Urinary bladder (tissue), 4 donors: ENCODE results near the gene DCN. TPM values are rescaled to one million over a fixed set of nuclear protein-coding genes. Genes with fewer than 3 reads are reported as not detected.

Experiments used
- DNase-seq: peaks from one replicate; pipeline ENCODE4 v3.0.0-alpha.2; 2015; ENCODE audit errors: extremely low spot score
- H3K27ac ChIP-seq: one replicate; pipeline ENCODE4 v1.5.1; 2013; ENCODE audit warnings: low read depth, mild to moderate bottlenecking, moderate library complexity
- H3K36me3 ChIP-seq: one replicate; pipeline ENCODE4 v1.6.1; 2013; ENCODE audit warnings: mild to moderate bottlenecking, moderate library complexity; ENCODE audit not compliant: insufficient read depth
- H3K4me1 ChIP-seq: one replicate; pipeline ENCODE4 v1.6.1; 2013; ENCODE audit warnings: mild to moderate bottlenecking, moderate library complexity; ENCODE audit not compliant: insufficient read depth
- H3K4me3 ChIP-seq: one replicate; pipeline ENCODE4 v1.5.1; 2013; ENCODE audit warnings: low read depth, low read length
- WGBS: extraction: QIAGEN DNeasy Blood & Tissue Kit; methylation state at CpG from one replicate; pipeline ENCODE4 v1.1.7; 2013; 5-methylcytosine and 5-hydroxymethylcytosine counted together
- polyA plus RNA-seq: library from polyadenylated mRNA; stranded (reverse); fragments of 200-250 nt; gene quantifications from one replicate; pipeline ENCODE4 v1.2.3, GENCODE V29; 2013
- small RNA-seq: library from RNA; depleted of rRNA; stranded (forward); fragments of <200 nt; gene quantifications from one replicate; pipeline ENCODE3, GENCODE V24; 2014
- total RNA-seq: library from RNA; depleted of rRNA; stranded (reverse); fragments of >200 nt; gene quantifications from one replicate; pipeline ENCODE4 v1.2.3, GENCODE V29; 2014
- donor health status: healthy with polysubstance abuse.
- donor health status: healthy.

The DCN gene
- total and polyA plus RNA-seq, 2 donors, result 2,925 to 3,503 TPM

DNA sequence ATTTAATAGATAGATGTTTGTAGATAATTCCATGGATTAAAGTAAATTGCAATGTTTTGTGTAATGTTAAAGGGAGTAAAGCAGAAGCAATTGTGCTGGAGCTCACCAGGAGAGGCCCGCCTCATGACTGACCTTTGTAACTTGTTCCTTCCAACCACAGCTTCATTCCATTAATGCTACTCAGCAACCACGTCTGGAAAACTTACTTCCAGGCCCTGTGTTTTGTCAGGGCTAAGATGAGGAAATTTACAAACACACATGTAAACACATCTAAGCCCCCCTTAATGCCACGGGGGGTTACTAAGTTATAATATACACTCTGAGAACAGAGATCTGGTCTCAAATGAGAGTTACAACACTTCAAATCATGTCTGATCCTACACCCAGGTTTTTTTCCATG is 83.7 kb downstream of the DCN start:
- no peak for DNase-seq
- no peak overlapping the region for H3K27ac ChIP-seq
- no peaks in the 10 kb centered on the region for H3K36me3 ChIP-seq

GRCh38 chr12:91098461-91098860 is 84.2 kb downstream of the DCN start:
- Histone ChIP-seq H3K36me3 (no peaks in the 10 kb centered on the region), H3K4me1 (no peaks in the 10 kb centered on the region), H3K4me3 (no peak overlapping the region), H3K27ac (no peak overlapping the region)
- DNase-seq, result no peak

More for the DNA sequence above, 83.7 kb downstream of the DCN start:
- no peak overlapping the region for H3K4me3 ChIP-seq
- WGBS, result 27% methylated on average over 3 of the region's 3 CpGs
- no peaks in the 10 kb centered on the region for H3K4me1 ChIP-seq

GRCh38 chr12:91094957-91095356 is 87.7 kb downstream of the DCN start:
- Histone ChIP-seq H3K27ac (no peak overlapping the region), H3K4me3 (no peak overlapping the region), H3K4me1 (no peaks in the 10 kb centered on the region), H3K36me3 (no peaks in the 10 kb centered on the region)
- no peak for DNase-seq
- 88% methylated on average over 1 of the region's 1 CpG for WGBS

DNA sequence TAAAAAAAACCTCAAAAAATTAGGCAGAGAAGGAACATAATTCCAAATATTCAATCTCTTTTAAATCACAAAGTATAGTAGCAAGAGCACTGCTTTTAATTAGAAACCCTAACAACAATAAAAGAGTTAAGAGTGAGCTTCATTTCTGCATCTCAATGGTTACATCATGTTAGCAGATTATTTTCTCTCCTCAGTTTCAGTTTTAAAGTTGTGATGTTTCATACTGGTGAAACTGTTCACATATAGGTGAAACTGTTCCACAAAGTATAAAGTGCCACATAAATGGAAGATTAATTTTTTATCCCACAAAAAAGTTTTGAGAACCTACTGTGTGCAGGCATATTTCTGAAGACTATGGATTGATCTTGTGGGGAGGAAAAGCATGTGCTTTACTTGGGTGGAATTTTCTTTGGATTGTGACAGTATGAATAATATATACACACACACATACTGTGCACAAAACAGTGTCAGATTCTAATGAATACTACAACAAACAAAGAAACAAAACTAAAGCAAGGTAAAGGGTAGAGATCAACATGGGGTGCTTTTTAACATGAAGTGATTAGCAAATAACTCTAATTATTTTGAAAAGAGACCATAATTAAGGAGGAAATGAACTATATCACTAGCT is 88.5 kb downstream of the DCN start:
- H3K4me1 ChIP-seq, result no peaks in the 10 kb centered on the region
- no peaks in the 10 kb centered on the region for H3K36me3 ChIP-seq
- no peak overlapping the region for H3K4me3 ChIP-seq
- no peak overlapping the region for H3K27ac ChIP-seq
- no peak for DNase-seq

GRCh38 chr12:91093341-91093740 is 89.3 kb downstream of the DCN start:
- Histone ChIP-seq H3K27ac (no peak overlapping the region), H3K4me1 (no peaks in the 10 kb centered on the region), H3K36me3 (no peaks in the 10 kb centered on the region), H3K4me3 (no peak overlapping the region)
- DNase-seq, result no peak
- 73% methylated on average over 4 of the region's 4 CpGs for WGBS

DNA sequence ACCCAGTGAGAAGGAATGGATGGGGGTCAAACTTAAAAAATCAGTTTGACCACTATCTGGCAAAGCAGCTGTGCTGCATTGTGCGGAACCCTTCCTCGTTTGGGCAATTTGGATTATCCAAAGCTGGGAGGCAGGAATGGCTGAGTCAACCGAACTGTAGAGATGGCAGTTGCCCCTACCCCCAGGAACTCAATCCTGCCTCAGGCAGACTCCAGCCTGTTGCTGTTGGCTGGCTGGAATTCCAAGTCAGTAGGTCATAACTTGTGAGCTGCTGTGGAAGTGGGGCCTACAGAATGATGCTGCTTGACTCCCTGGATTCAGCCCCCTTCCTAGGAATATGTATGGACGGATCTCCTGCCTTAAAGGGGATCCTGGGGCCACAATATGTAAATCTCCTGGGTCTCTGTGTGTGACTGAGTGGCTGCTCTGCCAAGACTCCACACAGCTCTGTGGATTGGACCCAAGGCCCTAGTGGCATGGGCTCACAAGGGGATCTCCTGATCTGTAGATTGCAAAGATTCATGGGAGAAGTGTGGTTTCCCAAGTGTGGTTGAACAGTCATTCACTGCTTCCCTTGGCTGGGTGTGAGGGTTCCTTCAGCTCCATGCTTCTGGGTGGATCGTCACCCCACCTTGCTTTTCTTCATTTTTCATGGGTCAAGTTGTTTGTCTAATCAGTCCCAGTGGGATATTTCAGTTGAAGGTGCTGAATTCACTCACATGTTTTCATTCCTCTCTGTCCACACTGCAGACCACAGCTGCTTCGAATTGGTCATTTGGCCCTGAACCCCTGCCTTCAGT is 90.5 kb downstream of the DCN start:
- DNase-seq, result no peak
- no peak overlapping the region for H3K4me3 ChIP-seq
- no peak overlapping the region for H3K27ac ChIP-seq
- H3K4me1 ChIP-seq, result no peaks in the 10 kb centered on the region
- 76% methylated on average over 6 of the region's 6 CpGs for WGBS
- H3K36me3 ChIP-seq, result no peaks in the 10 kb centered on the region

Small RNAs within 50 kb of the gene (small RNA-seq; reads per million reads assigned to genes)
- gene AC007115.1, result not detected

Other genes starting within 250 kb of the DCN start
- not detected for gene CCER1, start 227.6 kb downstream of the DCN start, total RNA-seq
- not detected for gene CCER1, start 227.6 kb downstream of the DCN start, polyA plus RNA-seq
- 1.2 TPM for gene EPYC, start 177.8 kb downstream of the DCN start, total RNA-seq
- not detected for gene EPYC, start 177.8 kb downstream of the DCN start, polyA plus RNA-seq
- 1.1 TPM for gene KERA, start 124.8 kb downstream of the DCN start, total RNA-seq
- 0.09 TPM for gene KERA, start 124.8 kb downstream of the DCN start, polyA plus RNA-seq
- 2,635 TPM for gene LUM, start 71.3 kb downstream of the DCN start, total RNA-seq
- gene LUM, start 71.3 kb downstream of the DCN start, polyA plus RNA-seq, result 745 TPM